Measurements from ENCODE around the gene MRM2.

MRM2 gene

DNA sequence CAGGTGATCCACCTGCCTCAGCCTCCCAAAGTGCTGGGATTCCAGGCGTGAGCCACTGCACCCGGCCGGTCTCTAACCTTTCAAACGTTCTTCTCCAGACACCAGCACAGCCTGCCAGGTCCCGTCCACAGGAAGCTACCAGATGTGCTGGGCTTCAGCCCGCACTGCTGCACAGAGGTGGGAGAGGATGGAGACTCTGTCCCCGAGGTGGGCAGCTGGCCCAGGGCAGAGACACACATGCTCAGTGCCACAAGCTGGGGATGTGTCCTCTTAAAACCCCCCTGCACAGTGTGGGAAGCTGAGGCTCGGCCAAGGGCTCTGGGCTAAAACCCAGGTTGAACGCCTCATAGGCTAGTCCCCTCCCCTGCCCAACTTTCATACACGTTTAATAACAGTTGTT lies 9.4 kb upstream of the MRM2 start:
- TF ChIP-seq SIN3A (IDR thresholded peaks at IDR 0.05; ENCODE audit: borderline replicate concordance, insufficient read depth, low read length) (no peak), TAF1 (IDR thresholded peaks at IDR 0.05; ENCODE audit: borderline replicate concordance, insufficient read depth, low read length) (no peak)
- TF ChIP-seq, protein P1, sequence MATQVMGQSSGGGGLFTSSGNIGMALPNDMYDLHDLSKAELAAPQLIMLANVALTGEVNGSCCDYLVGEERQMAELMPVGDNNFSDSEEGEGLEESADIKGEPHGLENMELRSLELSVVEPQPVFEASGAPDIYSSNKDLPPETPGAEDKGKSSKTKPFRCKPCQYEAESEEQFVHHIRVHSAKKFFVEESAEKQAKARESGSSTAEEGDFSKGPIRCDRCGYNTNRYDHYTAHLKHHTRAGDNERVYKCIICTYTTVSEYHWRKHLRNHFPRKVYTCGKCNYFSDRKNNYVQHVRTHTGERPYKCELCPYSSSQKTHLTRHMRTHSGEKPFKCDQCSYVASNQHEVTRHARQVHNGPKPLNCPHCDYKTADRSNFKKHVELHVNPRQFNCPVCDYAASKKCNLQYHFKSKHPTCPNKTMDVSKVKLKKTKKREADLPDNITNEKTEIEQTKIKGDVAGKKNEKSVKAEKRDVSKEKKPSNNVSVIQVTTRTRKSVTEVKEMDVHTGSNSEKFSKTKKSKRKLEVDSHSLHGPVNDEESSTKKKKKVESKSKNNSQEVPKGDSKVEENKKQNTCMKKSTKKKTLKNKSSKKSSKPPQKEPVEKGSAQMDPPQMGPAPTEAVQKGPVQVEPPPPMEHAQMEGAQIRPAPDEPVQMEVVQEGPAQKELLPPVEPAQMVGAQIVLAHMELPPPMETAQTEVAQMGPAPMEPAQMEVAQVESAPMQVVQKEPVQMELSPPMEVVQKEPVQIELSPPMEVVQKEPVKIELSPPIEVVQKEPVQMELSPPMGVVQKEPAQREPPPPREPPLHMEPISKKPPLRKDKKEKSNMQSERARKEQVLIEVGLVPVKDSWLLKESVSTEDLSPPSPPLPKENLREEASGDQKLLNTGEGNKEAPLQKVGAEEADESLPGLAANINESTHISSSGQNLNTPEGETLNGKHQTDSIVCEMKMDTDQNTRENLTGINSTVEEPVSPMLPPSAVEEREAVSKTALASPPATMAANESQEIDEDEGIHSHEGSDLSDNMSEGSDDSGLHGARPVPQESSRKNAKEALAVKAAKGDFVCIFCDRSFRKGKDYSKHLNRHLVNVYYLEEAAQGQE (IDR thresholded peaks at IDR 0.05; ENCODE audit: insufficient read depth in 1 of 2, low read depth in 2 of 2, low read length in 2 of 2): no peak

DNA sequence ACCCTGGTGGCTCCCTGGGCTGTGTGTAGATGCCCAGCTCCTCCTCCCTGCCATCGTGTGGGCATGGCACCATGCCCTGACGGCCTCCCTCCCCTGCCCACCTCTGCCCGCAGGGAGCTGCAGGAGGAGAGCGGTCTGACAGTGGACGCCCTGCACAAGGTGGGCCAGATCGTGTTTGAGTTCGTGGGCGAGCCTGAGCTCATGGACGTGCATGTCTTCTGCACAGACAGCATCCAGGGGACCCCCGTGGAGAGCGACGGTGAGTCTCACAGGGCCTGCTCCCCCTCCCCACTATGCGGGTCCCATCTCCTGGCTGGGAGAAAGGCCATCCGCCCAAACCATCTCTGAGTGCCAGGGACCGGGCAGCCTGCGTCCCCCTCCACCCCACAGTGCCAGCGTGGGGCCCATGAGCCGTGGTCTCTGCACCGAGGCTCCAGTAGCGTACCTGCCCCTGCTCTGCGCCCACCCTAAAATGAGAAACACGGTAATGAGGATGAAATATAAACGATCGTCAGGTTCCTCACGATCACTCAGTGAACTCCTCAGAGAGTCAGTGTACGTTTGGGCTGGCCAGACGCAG lies 7.8 kb upstream of the MRM2 start:
- TF ChIP-seq TAF1 (IDR thresholded peaks at IDR 0.05; ENCODE audit: borderline replicate concordance, insufficient read depth, low read length): no peak
- TF ChIP-seq POLR2AphosphoS5 (IDR thresholded peaks at IDR 0.05; ENCODE audit: low read depth, low read length): no peak
- no peak for TF ChIP-seq FOXP2 (optimal IDR thresholded peaks at IDR 0.05; ENCODE audit: borderline replicate concordance, extremely low read depth, extremely low read length, insufficient read depth)
- TF ChIP-seq, protein P1 (IDR thresholded peaks at IDR 0.05; ENCODE audit: insufficient read depth in 1 of 2, low read depth in 2 of 2, low read length in 2 of 2): no peak

DNA sequence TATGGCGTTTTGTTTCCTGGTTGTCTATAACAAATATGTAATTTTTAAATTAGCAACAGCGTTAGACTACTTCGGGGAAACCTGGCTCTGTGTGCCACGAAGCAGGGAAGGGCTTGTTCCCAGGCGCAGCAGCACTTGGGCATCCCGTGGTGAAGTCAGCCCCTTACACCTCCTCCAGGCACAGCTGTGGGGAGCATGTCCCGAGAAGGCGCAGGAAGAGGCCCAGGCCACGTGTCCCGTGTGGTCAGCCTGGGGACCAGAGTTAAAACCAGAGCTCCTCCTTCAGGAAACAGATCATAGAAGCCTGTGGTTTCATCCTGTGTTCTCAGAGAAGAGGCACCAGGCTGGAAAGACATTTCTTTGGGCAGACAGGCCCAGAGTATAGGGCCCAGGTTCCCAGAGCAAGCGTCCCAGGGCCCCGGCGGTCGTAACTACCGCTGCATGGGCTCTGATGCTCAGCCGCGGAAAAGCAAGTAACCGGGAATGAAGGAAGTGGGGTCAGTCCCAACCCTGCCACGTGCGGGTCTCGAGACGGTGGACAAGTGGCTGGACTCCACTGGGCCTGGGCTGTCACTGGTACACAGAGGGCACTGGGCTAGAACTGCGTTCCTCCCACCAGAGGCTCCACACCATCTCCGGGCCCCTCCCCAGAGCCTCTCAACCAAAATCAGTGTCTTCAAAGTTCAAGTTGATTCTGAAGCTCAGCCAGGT lies 7.1 kb upstream of the MRM2 start:
- TF ChIP-seq FOXP2 (optimal IDR thresholded peaks at IDR 0.05; ENCODE audit: borderline replicate concordance, extremely low read depth, extremely low read length, insufficient read depth) (no peak), SIN3A (IDR thresholded peaks at IDR 0.05; ENCODE audit: borderline replicate concordance, insufficient read depth, low read length) (0 out of 2 replicates have a peak, but pooled peaks have one; percentile 49), TAF1 (IDR thresholded peaks at IDR 0.05; ENCODE audit: borderline replicate concordance, insufficient read depth, low read length) (no peak), POLR2AphosphoS5 (IDR thresholded peaks at IDR 0.05; ENCODE audit: low read depth, low read length) (peak; percentile 33; the same call in 1 of the 2 replicates)
- TF ChIP-seq, protein P1 (IDR thresholded peaks at IDR 0.05; ENCODE audit: insufficient read depth in 1 of 2, low read depth in 2 of 2, low read length in 2 of 2): no peak

DNA sequence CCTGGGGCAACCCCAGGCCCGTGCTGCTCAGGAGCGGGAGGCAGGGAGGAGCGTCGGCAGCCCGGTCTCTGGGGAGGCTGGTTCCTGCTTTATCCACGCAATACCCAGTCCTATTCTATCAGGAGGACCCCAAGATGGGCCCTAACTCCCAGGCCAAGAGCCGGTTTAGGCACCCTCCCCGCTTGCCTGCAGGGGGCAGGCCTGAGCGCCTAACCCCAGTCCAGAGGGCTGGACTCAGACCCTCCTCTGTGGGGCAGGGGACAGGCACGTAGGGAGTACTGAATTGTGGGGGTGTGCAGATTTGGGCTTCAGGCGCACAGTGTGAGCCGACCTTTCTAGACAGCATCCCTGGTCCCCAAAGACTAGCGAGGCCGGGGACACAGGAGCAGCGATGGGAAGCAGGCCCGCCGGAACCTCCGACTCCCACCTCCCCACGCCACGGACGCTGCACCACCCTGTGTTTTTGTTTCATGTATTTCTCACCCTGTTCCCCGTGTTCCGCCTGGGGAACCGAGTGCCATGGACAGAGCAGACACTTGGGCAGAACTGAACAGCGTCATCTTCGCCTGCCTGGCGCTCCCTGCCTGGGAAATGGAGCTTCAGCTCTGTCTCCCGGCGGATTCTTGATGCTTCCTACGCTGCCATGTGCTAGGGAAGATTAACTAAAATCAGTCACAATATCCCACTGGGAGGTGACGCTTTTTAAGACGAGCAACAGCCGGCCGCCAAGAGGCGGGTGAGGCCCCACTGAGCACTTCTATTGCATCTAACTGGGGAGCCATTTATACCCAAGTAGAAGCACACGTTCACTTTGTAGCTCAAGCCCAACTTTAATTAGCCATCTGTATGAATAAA lies 5.4 kb upstream of the MRM2 start:
- TF ChIP-seq, protein P1 (IDR thresholded peaks at IDR 0.05; ENCODE audit: insufficient read depth in 1 of 2, low read depth in 2 of 2, low read length in 2 of 2): no peak
- TF ChIP-seq POLR2AphosphoS5 (IDR thresholded peaks at IDR 0.05; ENCODE audit: low read depth, low read length) (no peak), TAF1 (IDR thresholded peaks at IDR 0.05; ENCODE audit: borderline replicate concordance, insufficient read depth, low read length) (no peak), SIN3A (IDR thresholded peaks at IDR 0.05; ENCODE audit: borderline replicate concordance, insufficient read depth, low read length) (no peak), FOXP2 (optimal IDR thresholded peaks at IDR 0.05; ENCODE audit: borderline replicate concordance, extremely low read depth, extremely low read length, insufficient read depth) (no peak)

Data from PFSK-1 (cell line).